HEK293 (cell line): ENCODE measurements around the gene LRRC8E.

Source experiments
- CTCF ChIA-PET: fragments of 350-600 bp; formaldehyde crosslinking; extraction: SDS; loops from one replicate; lab custom pipeline; 2021; ENCODE audit warnings: antibody characterized with exemption; lab: Yijun Ruan, JAX
- POLR2A ChIA-PET: fragments of 300-600 bp; formaldehyde crosslinking; extraction: SDS; loops from one replicate; lab custom pipeline; 2020; ENCODE audit warnings: antibody characterized with exemption, inconsistent platforms; lab: Yijun Ruan, JAX
- H3K27ac ChIP-seq: fragments of 200-500 bp; sonication (Bioruptor generic); 2 replicates; pipeline ENCODE4 v1.5.1; 2014; ENCODE audit warnings: low read depth, low read length, control low read depth, inconsistent platforms; ENCODE audit errors: extremely low read depth
- H3K36me3 ChIP-seq, 2 experiments: fragments of 200-500 bp in 1 of 2; sonication (Bioruptor generic) in 1 of 2; 1 replicate in 1 of 2; 2 replicates in 1 of 2; pipeline ENCODE4 v1.5.1; 2014 to 2017; ENCODE audit warnings: inconsistent platforms in 2 of 2, low read length in 2 of 2; ENCODE audit not compliant: control insufficient read depth in 2 of 2, insufficient read depth in 1 of 2
- H3K4me1 ChIP-seq: fragments of 200-500 bp; sonication (Bioruptor generic); 2 replicates; pipeline ENCODE4 v1.5.1; 2014; ENCODE audit warnings: mild to moderate bottlenecking, low read length, inconsistent platforms; ENCODE audit not compliant: control insufficient read depth, insufficient read depth
- H3K4me3 ChIP-seq: 2 replicates; pipeline ENCODE4 v1.5.1; 2011; ENCODE audit warnings: low read depth, mild to moderate bottlenecking, control low read depth, low read length, moderate library complexity
- H3K9me3 ChIP-seq: fragments of 200-500 bp; sonication (Bioruptor generic); 2 replicates; pipeline ENCODE4 v1.5.1; 2014; ENCODE audit warnings: low read depth, low read length, inconsistent platforms; ENCODE audit not compliant: control insufficient read depth, insufficient read depth
- BCL11B ChIP-seq: fragments of 450-650 bp; formaldehyde crosslinking; IDR thresholded peaks from 2 replicates; pipeline ENCODE4 v1.5.1; 2016; ENCODE audit warnings: low read depth, missing biosample characterization, missing genetic modification characterization
- EGR2 ChIP-seq: fragments of 450-650 bp; formaldehyde crosslinking; IDR thresholded peaks from 2 replicates; pipeline ENCODE4 v1.5.1; 2016; ENCODE audit warnings: low read depth, missing biosample characterization, missing genetic modification characterization
- GLI2 ChIP-seq: fragments of 450-650 bp; formaldehyde crosslinking; IDR thresholded peaks from 2 replicates; pipeline ENCODE4; 2017; ENCODE audit warnings: missing biosample characterization, missing genetic modification characterization, low read depth, borderline replicate concordance
- HOXC10 ChIP-seq: sonication (generic); formaldehyde crosslinking; IDR thresholded peaks from 2 replicates; pipeline ENCODE4 v1.8.1; 2023; ENCODE audit warnings: mild to moderate bottlenecking, missing genetic modification reagents
- PATZ1 ChIP-seq: fragments of 450-650 bp; formaldehyde crosslinking; IDR thresholded peaks from 2 replicates; pipeline ENCODE4 v1.5.1; 2016; ENCODE audit warnings: missing biosample characterization, missing genetic modification characterization
- SP2 ChIP-seq: fragments of 450-650 bp; formaldehyde crosslinking; IDR thresholded peaks from 2 replicates; pipeline ENCODE4 v1.5.1; 2016; ENCODE audit warnings: missing biosample characterization, missing genetic modification characterization
- ZBTB11 ChIP-seq: fragments of 450-650 bp; formaldehyde crosslinking; conservative IDR thresholded peaks from 2 replicates; pipeline ENCODE4 v1.5.1; 2016; ENCODE audit warnings: low read depth, missing biosample characterization, missing genetic modification characterization
- ZBTB49 ChIP-seq: fragments of 450-650 bp; formaldehyde crosslinking; IDR thresholded peaks from 2 replicates; pipeline ENCODE4 v1.5.1; 2016; ENCODE audit warnings: missing biosample characterization, missing genetic modification characterization, low read depth
- ZBTB7A ChIP-seq: fragments of 450-650 bp; formaldehyde crosslinking; IDR thresholded peaks from 2 replicates; pipeline ENCODE4 v1.5.1; 2016; ENCODE audit warnings: low read depth, missing biosample characterization, missing genetic modification characterization
- ZFHX2 ChIP-seq: fragments of 450-650 bp; formaldehyde crosslinking; conservative IDR thresholded peaks from 2 replicates; pipeline ENCODE4 v1.5.1; 2016; ENCODE audit warnings: missing biosample characterization, missing genetic modification characterization
- ZFP41 ChIP-seq: fragments of 450-650 bp; formaldehyde crosslinking; IDR thresholded peaks from 2 replicates; pipeline ENCODE4 v1.5.1; 2016; ENCODE audit warnings: missing biosample characterization, missing genetic modification characterization, borderline replicate concordance
- ZFP69B ChIP-seq: fragments of 450-650 bp; formaldehyde crosslinking; IDR thresholded peaks from 2 replicates; pipeline ENCODE4 v1.5.1; 2016; ENCODE audit warnings: missing biosample characterization, missing genetic modification characterization
- ZNF169 ChIP-seq: fragments of 450-650 bp; formaldehyde crosslinking; IDR thresholded peaks from 2 replicates; pipeline ENCODE4 v1.5.1; 2016; ENCODE audit warnings: missing biosample characterization, missing genetic modification characterization
- ZNF23 ChIP-seq: fragments of 450-650 bp; formaldehyde crosslinking; IDR thresholded peaks from 2 replicates; pipeline ENCODE4 v1.5.1; 2016; ENCODE audit warnings: missing biosample characterization, missing genetic modification characterization, borderline replicate concordance
- ZNF366 ChIP-seq: fragments of 450-650 bp; formaldehyde crosslinking; conservative IDR thresholded peaks from 2 replicates; pipeline ENCODE4 v1.5.1; 2016; ENCODE audit warnings: missing biosample characterization, missing genetic modification characterization
- ZNF624 ChIP-seq: fragments of 450-650 bp; formaldehyde crosslinking; IDR thresholded peaks from 2 replicates; pipeline ENCODE4 v1.5.1; 2017; ENCODE audit warnings: missing biosample characterization, missing genetic modification characterization
- ZNF654 ChIP-seq: fragments of 450-650 bp; formaldehyde crosslinking; IDR thresholded peaks from 2 replicates; pipeline ENCODE4 v1.5.1; 2016; ENCODE audit warnings: low read depth, missing biosample characterization, missing genetic modification characterization
- ZNF670 ChIP-seq: fragments of 450-650 bp; formaldehyde crosslinking; IDR thresholded peaks from 2 replicates; pipeline ENCODE4 v1.5.1; 2016; ENCODE audit warnings: missing biosample characterization, missing genetic modification characterization, low read depth
- ZNF747 ChIP-seq: fragments of 450-650 bp; formaldehyde crosslinking; IDR thresholded peaks from 2 replicates; pipeline ENCODE4 v1.5.1; 2016; ENCODE audit warnings: missing biosample characterization, missing genetic modification characterization
- ZNF777 ChIP-seq: fragments of 450-650 bp; formaldehyde crosslinking; IDR thresholded peaks from 2 replicates; pipeline ENCODE4 v1.5.1; 2017; ENCODE audit warnings: missing biosample characterization, missing genetic modification characterization, borderline replicate concordance
- ZSCAN23 ChIP-seq: fragments of 450-650 bp; formaldehyde crosslinking; IDR thresholded peaks from 2 replicates; pipeline ENCODE4 v1.5.1; 2016; ENCODE audit warnings: missing biosample characterization, missing genetic modification characterization
- ZSCAN30 ChIP-seq: fragments of 450-650 bp; IDR thresholded peaks from 2 replicates; pipeline ENCODE4 v1.5.1; 2018; ENCODE audit warnings: missing biosample characterization, mild to moderate bottlenecking, missing genetic modification characterization, moderate library complexity
- TF ChIP-seq, protein P1 (sequence below): fragments of 450-650 bp; formaldehyde crosslinking; IDR thresholded peaks from 2 replicates; pipeline ENCODE4 v1.5.1; 2016; ENCODE audit warnings: missing biosample characterization, missing genetic modification characterization
- TF ChIP-seq, protein P2 (sequence below): fragments of 450-650 bp; formaldehyde crosslinking; IDR thresholded peaks from 2 replicates; pipeline ENCODE4 v1.5.1; 2017; ENCODE audit warnings: missing biosample characterization, missing genetic modification characterization

LRRC8E gene

DNA sequence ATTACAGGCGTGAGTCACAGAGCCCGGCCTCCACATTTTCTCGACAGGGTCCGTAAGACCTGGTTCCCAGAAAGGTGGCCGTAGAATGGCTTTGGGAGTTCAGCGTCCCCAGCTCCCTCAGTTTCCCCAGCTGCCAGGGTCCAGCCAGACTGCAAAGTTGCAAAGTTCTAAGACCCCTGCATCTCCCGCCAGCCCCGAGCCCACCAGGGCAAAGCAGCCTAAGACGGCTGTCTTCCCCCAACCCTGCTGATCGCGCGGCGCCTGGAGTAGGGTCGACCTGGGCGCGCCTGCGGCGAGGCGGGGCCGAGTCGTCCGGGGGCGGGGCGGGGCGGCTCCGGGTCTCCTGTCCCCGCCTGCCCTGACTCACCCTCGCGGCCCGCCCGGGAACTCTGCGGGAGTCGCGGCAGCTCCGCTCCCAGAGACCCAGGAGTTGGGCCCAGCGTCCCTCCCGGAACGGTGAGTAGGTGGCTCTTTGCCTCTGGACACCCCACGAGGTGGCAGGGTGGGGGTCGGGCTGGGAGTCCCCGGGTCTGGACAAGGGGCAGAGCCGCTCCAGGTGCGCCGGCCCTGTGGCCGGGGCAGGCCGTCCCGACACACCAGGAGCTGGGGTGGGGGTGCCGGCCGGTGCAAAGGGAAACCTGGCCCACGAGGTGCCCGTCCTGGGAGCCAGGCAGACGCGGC, at the start of gene LRRC8E:
TSS of gene LRRC8E (plus strand) at position 366 of the 681 bp plus-strand sequence. CDS start 7,094 bp downstream, outside the sequence.
- Histone ChIP-seq H3K4me1 (peaks cover 9% of the 10 kb centered on the region; the same call in 1 of the 2 replicates), H3K4me3 (peak within 1 kb of the TSS; percentile 76), H3K27ac (peak within 1 kb of the TSS; percentile 54; the same call in 1 of the 2 replicates), H3K36me3 (no peaks in the 10 kb centered on the region; a peak in 1 of 3 replicates), H3K9me3 (no peaks in the 10 kb centered on the region)
- CTCF ChIA-PET, result interaction anchor here (0.6 to 1.4 kb wide), 8 partner anchors 9 to 498 kb away, joined by 3 to 6 read pairs (median 3); no protein-coding TSS in a partner anchor
- POLR2A ChIA-PET, result interaction anchor here (0.6 to 4.1 kb wide), 12 partner anchors 8 to 617 kb away, joined by 3 to 30 read pairs (median 4); partner anchors contain the start of genes MAP2K7, PET100 and SNAPC2
- TF ChIP-seq ZBTB7A (tag by site-specific recombination) (no peak; the same call in 1 of the 2 replicates), ZNF366 (tag by site-specific recombination) (no peak), ZNF670 (tag by site-specific recombination) (no peak), ZSCAN23 (no peak), ZBTB11 (tag by site-specific recombination) (no peak), ZBTB49 (no peak), ZNF777 (tag by site-specific recombination) (no peak), PATZ1 (tag by site-specific recombination) (peak; percentile 62; the same call in 1 of the 2 replicates), ZNF747 (tag by site-specific recombination) (no peak), ZFP69B (tag by site-specific recombination) (peak; percentile 51; the same call in 1 of the 2 replicates), ZFP41 (tag by site-specific recombination) (no peak), GLI2 (tag by site-specific recombination) (no peak), SP2 (tag by site-specific recombination) (peak; percentile 54), EGR2 (tag by site-specific recombination) (peak; percentile 56), ZNF23 (tag by site-specific recombination) (no peak), ZNF624 (no peak), ZSCAN30 (tag by site-specific recombination) (0 out of 2 replicates have a peak, but pooled peaks have one; percentile 38), ZNF654 (no peak), BCL11B (no peak), HOXC10 (no peak), ZFHX2 (tag by site-specific recombination) (peak; percentile 49), ZNF169 (tag by site-specific recombination) (no peak)
- TF ChIP-seq, protein P1, sequence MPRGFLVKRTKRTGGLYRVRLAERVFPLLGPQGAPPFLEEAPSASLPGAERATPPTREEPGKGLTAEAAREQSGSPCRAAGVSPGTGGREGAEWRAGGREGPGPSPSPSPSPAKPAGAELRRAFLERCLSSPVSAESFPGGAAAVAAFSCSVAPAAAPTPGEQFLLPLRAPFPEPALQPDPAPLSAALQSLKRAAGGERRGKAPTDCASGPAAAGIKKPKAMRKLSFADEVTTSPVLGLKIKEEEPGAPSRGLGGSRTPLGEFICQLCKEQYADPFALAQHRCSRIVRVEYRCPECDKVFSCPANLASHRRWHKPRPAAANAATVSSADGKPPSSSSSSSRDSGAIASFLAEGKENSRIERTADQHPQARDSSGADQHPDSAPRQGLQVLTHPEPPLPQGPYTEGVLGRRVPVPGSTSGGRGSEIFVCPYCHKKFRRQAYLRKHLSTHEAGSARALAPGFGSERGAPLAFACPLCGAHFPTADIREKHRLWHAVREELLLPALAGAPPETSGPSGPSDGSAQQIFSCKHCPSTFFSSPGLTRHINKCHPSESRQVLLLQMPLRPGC, result 0 out of 2 replicates have a peak, but pooled peaks have one; percentile 31
- TF ChIP-seq, protein P2, sequence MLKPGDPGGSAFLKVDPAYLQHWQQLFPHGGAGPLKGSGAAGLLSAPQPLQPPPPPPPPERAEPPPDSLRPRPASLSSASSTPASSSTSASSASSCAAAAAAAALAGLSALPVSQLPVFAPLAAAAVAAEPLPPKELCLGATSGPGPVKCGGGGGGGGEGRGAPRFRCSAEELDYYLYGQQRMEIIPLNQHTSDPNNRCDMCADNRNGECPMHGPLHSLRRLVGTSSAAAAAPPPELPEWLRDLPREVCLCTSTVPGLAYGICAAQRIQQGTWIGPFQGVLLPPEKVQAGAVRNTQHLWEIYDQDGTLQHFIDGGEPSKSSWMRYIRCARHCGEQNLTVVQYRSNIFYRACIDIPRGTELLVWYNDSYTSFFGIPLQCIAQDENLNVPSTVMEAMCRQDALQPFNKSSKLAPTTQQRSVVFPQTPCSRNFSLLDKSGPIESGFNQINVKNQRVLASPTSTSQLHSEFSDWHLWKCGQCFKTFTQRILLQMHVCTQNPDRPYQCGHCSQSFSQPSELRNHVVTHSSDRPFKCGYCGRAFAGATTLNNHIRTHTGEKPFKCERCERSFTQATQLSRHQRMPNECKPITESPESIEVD, result no peak
